ENCODE data around the gene ACSM6.

Gene ACSM6

GRCh38 chr10:95275726-95276366, 81.8 kb downstream of the ACSM6 start:
- Histone ChIP-seq H2AFZ (ENCODE audit: low read length) (no peak overlapping the region), H4K20me1 (ENCODE audit: insufficient read depth, low read length) (no peaks in the 10 kb centered on the region), H3K27ac (ENCODE audit: low read depth, low read length, poor library complexity, severe bottlenecking) (no peak overlapping the region), H3K27me3 (ENCODE audit: insufficient read depth, low read length) (no peaks in the 10 kb centered on the region), H3K4me1 (ENCODE audit: insufficient read depth, low read length, severe bottlenecking) (no peaks in the 10 kb centered on the region), H3F3A (ENCODE audit: insufficient read depth, low read length) (no peaks in the 10 kb centered on the region), H3K4me2 (ENCODE audit: low read length) (no peak overlapping the region), H3K36me3 (ENCODE audit: insufficient read depth, low read length) (no peaks in the 10 kb centered on the region), H3K9ac (ENCODE audit: low read length) (no peak overlapping the region), H3K9me3 (ENCODE audit: low read length) (no peaks in the 10 kb centered on the region), H3K4me3 (ENCODE audit: low read depth, low read length, poor library complexity, severe bottlenecking) (no peak overlapping the region), H3K9me2 (ENCODE audit: low read depth, low read length) (no peaks in the 10 kb centered on the region), H3K79me2 (ENCODE audit: insufficient read depth, low read length) (no peaks in the 10 kb centered on the region)
- TF ChIP-seq CTCF (IDR thresholded peaks at IDR 0.05; ENCODE audit: low read length), result no peak
- no peak for TF ChIP-seq EZH2 (IDR thresholded peaks at IDR 0.05; ENCODE audit: borderline replicate concordance, low read length)

- no peaks in the 10 kb centered on the region for H3K9me3 ChIP-seq (ENCODE audit: low read length)
- no peaks in the 10 kb centered on the region for H3K79me2 ChIP-seq (ENCODE audit: insufficient read depth, low read length)
- H3K4me2 ChIP-seq (ENCODE audit: low read length), result no peak overlapping the region
- H3F3A ChIP-seq (ENCODE audit: insufficient read depth, low read length), result no peaks in the 10 kb centered on the region
- no peak overlapping the region for H3K27ac ChIP-seq (ENCODE audit: low read depth, low read length, poor library complexity, severe bottlenecking)
- no peak overlapping the region for H2AFZ ChIP-seq (ENCODE audit: low read length)
- no peak overlapping the region for H3K9ac ChIP-seq (ENCODE audit: low read length)
- H3K4me3 ChIP-seq (ENCODE audit: low read depth, low read length, poor library complexity, severe bottlenecking), result no peak overlapping the region
- H4K20me1 ChIP-seq (ENCODE audit: insufficient read depth, low read length), result no peaks in the 10 kb centered on the region
- H3K4me1 ChIP-seq (ENCODE audit: insufficient read depth, low read length, severe bottlenecking), result no peaks in the 10 kb centered on the region
- TF ChIP-seq CTCF (IDR thresholded peaks at IDR 0.05; ENCODE audit: low read length) (no peak), EZH2 (IDR thresholded peaks at IDR 0.05; ENCODE audit: borderline replicate concordance, low read length) (no peak)
- no peaks in the 10 kb centered on the region for H3K36me3 ChIP-seq (ENCODE audit: insufficient read depth, low read length)
- no peaks in the 10 kb centered on the region for H3K27me3 ChIP-seq (ENCODE audit: insufficient read depth, low read length)
- no peaks in the 10 kb centered on the region for H3K9me2 ChIP-seq (ENCODE audit: low read depth, low read length)
Observed at GRCh38 chr10:95276367-95277200, 82.5 kb downstream of the ACSM6 start.

- no peaks in the 10 kb centered on the region for H3K4me1 ChIP-seq (ENCODE audit: insufficient read depth, low read length, severe bottlenecking)
- H3K79me2 ChIP-seq (ENCODE audit: insufficient read depth, low read length), result no peaks in the 10 kb centered on the region
- no peaks in the 10 kb centered on the region for H4K20me1 ChIP-seq (ENCODE audit: insufficient read depth, low read length)
Observed at GRCh38 chr10:95277201-95277570, 83.1 kb downstream of the ACSM6 start.

More at GRCh38 chr10:95277201-95277570, 83.1 kb downstream of the ACSM6 start:
- Histone ChIP-seq H3K27me3 (ENCODE audit: insufficient read depth, low read length) (no peaks in the 10 kb centered on the region), H3K9me2 (ENCODE audit: low read depth, low read length) (no peaks in the 10 kb centered on the region), H2AFZ (ENCODE audit: low read length) (no peak overlapping the region), H3K9me3 (ENCODE audit: low read length) (no peaks in the 10 kb centered on the region), H3K4me2 (ENCODE audit: low read length) (no peak overlapping the region), H3K27ac (ENCODE audit: low read depth, low read length, poor library complexity, severe bottlenecking) (no peak overlapping the region), H3K36me3 (ENCODE audit: insufficient read depth, low read length) (no peaks in the 10 kb centered on the region), H3K9ac (ENCODE audit: low read length) (no peak overlapping the region), H3F3A (ENCODE audit: insufficient read depth, low read length) (no peaks in the 10 kb centered on the region), H3K4me3 (ENCODE audit: low read depth, low read length, poor library complexity, severe bottlenecking) (no peak overlapping the region)
- TF ChIP-seq CTCF (IDR thresholded peaks at IDR 0.05; ENCODE audit: low read length) (no peak), EZH2 (IDR thresholded peaks at IDR 0.05; ENCODE audit: borderline replicate concordance, low read length) (no peak)
